HEK293 (cell line): ENCODE data around the gene MRPS14.

Source experiments
- YY1 ChIP-seq: fragments of 450-650 bp; formaldehyde crosslinking; IDR thresholded peaks from 2 replicates; pipeline ENCODE4 v1.5.1; 2018; ENCODE audit warnings: missing biosample characterization, missing genetic modification characterization
- ZNF585B ChIP-seq: fragments of 450-650 bp; formaldehyde crosslinking; IDR thresholded peaks from 2 replicates; pipeline ENCODE4 v1.5.1; 2016; ENCODE audit warnings: missing biosample characterization, missing genetic modification characterization
- ZSCAN30 ChIP-seq: fragments of 450-650 bp; IDR thresholded peaks from 2 replicates; pipeline ENCODE4 v1.5.1; 2018; ENCODE audit warnings: missing biosample characterization, mild to moderate bottlenecking, missing genetic modification characterization, moderate library complexity
- TF ChIP-seq, protein P1 (sequence below): fragments of 450-650 bp; formaldehyde crosslinking; IDR thresholded peaks from 2 replicates; pipeline ENCODE4 v1.5.1; 2016; ENCODE audit warnings: missing biosample characterization, missing genetic modification characterization

GRCh38 chr1:175072099-175072951 is 49.1 kb upstream of the MRPS14 start:
- TF ChIP-seq, protein P1, sequence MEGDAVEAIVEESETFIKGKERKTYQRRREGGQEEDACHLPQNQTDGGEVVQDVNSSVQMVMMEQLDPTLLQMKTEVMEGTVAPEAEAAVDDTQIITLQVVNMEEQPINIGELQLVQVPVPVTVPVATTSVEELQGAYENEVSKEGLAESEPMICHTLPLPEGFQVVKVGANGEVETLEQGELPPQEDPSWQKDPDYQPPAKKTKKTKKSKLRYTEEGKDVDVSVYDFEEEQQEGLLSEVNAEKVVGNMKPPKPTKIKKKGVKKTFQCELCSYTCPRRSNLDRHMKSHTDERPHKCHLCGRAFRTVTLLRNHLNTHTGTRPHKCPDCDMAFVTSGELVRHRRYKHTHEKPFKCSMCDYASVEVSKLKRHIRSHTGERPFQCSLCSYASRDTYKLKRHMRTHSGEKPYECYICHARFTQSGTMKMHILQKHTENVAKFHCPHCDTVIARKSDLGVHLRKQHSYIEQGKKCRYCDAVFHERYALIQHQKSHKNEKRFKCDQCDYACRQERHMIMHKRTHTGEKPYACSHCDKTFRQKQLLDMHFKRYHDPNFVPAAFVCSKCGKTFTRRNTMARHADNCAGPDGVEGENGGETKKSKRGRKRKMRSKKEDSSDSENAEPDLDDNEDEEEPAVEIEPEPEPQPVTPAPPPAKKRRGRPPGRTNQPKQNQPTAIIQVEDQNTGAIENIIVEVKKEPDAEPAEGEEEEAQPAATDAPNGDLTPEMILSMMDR (tag by site-specific recombination) = no peak
- TF ChIP-seq ZSCAN30 (no peak), ZNF585B (tag by site-specific recombination) (no peak), YY1 (tag by site-specific recombination) (no peak)
